Measurements from ENCODE around the gene DMRT3.

GRCh38 chr9:966870-967269 lies 9.6 kb upstream of the DMRT3 start:
- TF ChIP-seq, protein P1, sequence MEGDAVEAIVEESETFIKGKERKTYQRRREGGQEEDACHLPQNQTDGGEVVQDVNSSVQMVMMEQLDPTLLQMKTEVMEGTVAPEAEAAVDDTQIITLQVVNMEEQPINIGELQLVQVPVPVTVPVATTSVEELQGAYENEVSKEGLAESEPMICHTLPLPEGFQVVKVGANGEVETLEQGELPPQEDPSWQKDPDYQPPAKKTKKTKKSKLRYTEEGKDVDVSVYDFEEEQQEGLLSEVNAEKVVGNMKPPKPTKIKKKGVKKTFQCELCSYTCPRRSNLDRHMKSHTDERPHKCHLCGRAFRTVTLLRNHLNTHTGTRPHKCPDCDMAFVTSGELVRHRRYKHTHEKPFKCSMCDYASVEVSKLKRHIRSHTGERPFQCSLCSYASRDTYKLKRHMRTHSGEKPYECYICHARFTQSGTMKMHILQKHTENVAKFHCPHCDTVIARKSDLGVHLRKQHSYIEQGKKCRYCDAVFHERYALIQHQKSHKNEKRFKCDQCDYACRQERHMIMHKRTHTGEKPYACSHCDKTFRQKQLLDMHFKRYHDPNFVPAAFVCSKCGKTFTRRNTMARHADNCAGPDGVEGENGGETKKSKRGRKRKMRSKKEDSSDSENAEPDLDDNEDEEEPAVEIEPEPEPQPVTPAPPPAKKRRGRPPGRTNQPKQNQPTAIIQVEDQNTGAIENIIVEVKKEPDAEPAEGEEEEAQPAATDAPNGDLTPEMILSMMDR (IDR thresholded peaks at IDR 0.05; ENCODE audit: borderline replicate concordance, extremely low read depth, low read length, poor library complexity, severe bottlenecking): no peak
- no peak for TF ChIP-seq EZH2 (IDR thresholded peaks at IDR 0.05; ENCODE audit: borderline replicate concordance, low read depth, low read length, severe bottlenecking)
